ENCODE measurements around the gene HAUS1. TPM values are rescaled to one million over a fixed set of nuclear protein-coding genes. Genes with fewer than 3 reads are reported as not detected.

HAUS1 gene
- total and polyA plus RNA-seq, 2 experiments from 2014 or later = 163 to 216 TPM

DNA sequence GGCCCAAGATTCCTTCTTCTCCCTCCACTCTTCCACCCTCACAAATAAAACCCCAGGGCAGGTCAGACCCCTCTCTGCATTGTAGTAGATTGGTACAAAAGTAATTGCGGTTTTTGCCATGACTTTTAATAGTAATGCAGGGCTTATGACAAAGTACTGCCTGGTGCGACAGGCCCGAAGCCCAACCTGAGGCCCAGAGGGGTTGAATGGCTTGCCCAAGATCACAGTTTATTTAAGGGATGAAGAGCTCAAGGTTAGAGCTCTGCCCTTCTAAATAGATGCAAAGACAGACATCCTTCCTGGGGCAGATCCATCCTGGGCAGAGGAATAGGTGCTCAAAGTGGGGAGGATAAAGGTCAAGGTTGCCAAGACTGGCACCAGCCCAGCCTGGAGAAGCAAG, 31.2 kb upstream of the HAUS1 start:
- ATAC-seq (no peak), DNase-seq (ENCODE audit: low spot score) (no peak)
- H3K9me2 ChIP-seq (ENCODE audit: insufficient read depth) = no peaks in the 10 kb centered on the region
- peaks cover 8% of the 10 kb centered on the region; the same call in 2 of the 3 replicates for H3K36me3 Mint-ChIP-seq (ENCODE audit: low read depth)
- H3K27me3 ChIP-seq (ENCODE audit: insufficient read depth) = peaks cover 39% of the 10 kb centered on the region
- H3K27ac ChIP-seq (ENCODE audit: low read depth) = no peak overlapping the region
- H3K27me3 Mint-ChIP-seq (ENCODE audit: insufficient read depth, low read depth, poor library complexity) = peaks cover 32% of the 10 kb centered on the region
- no peak overlapping the region for H3K27ac Mint-ChIP-seq
- H3K36me3 ChIP-seq (ENCODE audit: insufficient read depth) = 0 out of 2 replicates have a peak, but pooled peaks cover 6% of the 10 kb centered on the region
- peak overlapping the region; percentile 88 for H3K4me2 ChIP-seq
- H3K4me1 ChIP-seq (ENCODE audit: insufficient read depth) = no peaks in the 10 kb centered on the region
- no peak overlapping the region for H2AFZ ChIP-seq
- peaks cover 15% of the 10 kb centered on the region for H4K20me1 ChIP-seq (replicated peaks; ENCODE audit: insufficient read depth)
- H3K4me1 Mint-ChIP-seq = peaks cover 2% of the 10 kb centered on the region; the same call in 2 of the 3 replicates
- H3F3A ChIP-seq (replicated peaks; ENCODE audit: low read depth) = peaks cover 10% of the 10 kb centered on the region; the same call in 1 of the 2 replicates
- TF ChIP-seq ZNF331 (CRISPR knock-in tag; IDR thresholded peaks at IDR 0.05; ENCODE audit: low read depth) (no peak), STAT1 (IDR thresholded peaks at IDR 0.05; ENCODE audit: unreplicated experiment) (no peak), ZNF114 (CRISPR knock-in tag; IDR thresholded peaks at IDR 0.05) (no peak), NANOG (IDR thresholded peaks at IDR 0.05; ENCODE audit: borderline replicate concordance) (no peak), CREB1 (CRISPR knock-in tag; IDR thresholded peaks at IDR 0.05; ENCODE audit: low read depth) (no peak), JUNB (IDR thresholded peaks at IDR 0.05; ENCODE audit: unreplicated experiment) (no peak), EZH2 (IDR thresholded peaks at IDR 0.05; ENCODE audit: low read depth, unreplicated experiment) (no peak), EZH2phosphoT487 (IDR thresholded peaks at IDR 0.05; ENCODE audit: unreplicated experiment) (no peak), POLR2AphosphoS5 (IDR thresholded peaks at IDR 0.05; ENCODE audit: low read depth) (no peak)
- TF ChIP-seq, protein P1, sequence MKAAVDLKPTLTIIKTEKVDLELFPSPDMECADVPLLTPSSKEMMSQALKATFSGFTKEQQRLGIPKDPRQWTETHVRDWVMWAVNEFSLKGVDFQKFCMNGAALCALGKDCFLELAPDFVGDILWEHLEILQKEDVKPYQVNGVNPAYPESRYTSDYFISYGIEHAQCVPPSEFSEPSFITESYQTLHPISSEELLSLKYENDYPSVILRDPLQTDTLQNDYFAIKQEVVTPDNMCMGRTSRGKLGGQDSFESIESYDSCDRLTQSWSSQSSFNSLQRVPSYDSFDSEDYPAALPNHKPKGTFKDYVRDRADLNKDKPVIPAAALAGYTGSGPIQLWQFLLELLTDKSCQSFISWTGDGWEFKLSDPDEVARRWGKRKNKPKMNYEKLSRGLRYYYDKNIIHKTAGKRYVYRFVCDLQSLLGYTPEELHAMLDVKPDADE (IDR thresholded peaks at IDR 0.05) = no peak
- TF ChIP-seq, protein P2, sequence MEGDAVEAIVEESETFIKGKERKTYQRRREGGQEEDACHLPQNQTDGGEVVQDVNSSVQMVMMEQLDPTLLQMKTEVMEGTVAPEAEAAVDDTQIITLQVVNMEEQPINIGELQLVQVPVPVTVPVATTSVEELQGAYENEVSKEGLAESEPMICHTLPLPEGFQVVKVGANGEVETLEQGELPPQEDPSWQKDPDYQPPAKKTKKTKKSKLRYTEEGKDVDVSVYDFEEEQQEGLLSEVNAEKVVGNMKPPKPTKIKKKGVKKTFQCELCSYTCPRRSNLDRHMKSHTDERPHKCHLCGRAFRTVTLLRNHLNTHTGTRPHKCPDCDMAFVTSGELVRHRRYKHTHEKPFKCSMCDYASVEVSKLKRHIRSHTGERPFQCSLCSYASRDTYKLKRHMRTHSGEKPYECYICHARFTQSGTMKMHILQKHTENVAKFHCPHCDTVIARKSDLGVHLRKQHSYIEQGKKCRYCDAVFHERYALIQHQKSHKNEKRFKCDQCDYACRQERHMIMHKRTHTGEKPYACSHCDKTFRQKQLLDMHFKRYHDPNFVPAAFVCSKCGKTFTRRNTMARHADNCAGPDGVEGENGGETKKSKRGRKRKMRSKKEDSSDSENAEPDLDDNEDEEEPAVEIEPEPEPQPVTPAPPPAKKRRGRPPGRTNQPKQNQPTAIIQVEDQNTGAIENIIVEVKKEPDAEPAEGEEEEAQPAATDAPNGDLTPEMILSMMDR (conservative IDR thresholded peaks at IDR 0.05; ENCODE audit: low read depth in 2 of 2) = no peak
- TF ChIP-seq, protein P3, sequence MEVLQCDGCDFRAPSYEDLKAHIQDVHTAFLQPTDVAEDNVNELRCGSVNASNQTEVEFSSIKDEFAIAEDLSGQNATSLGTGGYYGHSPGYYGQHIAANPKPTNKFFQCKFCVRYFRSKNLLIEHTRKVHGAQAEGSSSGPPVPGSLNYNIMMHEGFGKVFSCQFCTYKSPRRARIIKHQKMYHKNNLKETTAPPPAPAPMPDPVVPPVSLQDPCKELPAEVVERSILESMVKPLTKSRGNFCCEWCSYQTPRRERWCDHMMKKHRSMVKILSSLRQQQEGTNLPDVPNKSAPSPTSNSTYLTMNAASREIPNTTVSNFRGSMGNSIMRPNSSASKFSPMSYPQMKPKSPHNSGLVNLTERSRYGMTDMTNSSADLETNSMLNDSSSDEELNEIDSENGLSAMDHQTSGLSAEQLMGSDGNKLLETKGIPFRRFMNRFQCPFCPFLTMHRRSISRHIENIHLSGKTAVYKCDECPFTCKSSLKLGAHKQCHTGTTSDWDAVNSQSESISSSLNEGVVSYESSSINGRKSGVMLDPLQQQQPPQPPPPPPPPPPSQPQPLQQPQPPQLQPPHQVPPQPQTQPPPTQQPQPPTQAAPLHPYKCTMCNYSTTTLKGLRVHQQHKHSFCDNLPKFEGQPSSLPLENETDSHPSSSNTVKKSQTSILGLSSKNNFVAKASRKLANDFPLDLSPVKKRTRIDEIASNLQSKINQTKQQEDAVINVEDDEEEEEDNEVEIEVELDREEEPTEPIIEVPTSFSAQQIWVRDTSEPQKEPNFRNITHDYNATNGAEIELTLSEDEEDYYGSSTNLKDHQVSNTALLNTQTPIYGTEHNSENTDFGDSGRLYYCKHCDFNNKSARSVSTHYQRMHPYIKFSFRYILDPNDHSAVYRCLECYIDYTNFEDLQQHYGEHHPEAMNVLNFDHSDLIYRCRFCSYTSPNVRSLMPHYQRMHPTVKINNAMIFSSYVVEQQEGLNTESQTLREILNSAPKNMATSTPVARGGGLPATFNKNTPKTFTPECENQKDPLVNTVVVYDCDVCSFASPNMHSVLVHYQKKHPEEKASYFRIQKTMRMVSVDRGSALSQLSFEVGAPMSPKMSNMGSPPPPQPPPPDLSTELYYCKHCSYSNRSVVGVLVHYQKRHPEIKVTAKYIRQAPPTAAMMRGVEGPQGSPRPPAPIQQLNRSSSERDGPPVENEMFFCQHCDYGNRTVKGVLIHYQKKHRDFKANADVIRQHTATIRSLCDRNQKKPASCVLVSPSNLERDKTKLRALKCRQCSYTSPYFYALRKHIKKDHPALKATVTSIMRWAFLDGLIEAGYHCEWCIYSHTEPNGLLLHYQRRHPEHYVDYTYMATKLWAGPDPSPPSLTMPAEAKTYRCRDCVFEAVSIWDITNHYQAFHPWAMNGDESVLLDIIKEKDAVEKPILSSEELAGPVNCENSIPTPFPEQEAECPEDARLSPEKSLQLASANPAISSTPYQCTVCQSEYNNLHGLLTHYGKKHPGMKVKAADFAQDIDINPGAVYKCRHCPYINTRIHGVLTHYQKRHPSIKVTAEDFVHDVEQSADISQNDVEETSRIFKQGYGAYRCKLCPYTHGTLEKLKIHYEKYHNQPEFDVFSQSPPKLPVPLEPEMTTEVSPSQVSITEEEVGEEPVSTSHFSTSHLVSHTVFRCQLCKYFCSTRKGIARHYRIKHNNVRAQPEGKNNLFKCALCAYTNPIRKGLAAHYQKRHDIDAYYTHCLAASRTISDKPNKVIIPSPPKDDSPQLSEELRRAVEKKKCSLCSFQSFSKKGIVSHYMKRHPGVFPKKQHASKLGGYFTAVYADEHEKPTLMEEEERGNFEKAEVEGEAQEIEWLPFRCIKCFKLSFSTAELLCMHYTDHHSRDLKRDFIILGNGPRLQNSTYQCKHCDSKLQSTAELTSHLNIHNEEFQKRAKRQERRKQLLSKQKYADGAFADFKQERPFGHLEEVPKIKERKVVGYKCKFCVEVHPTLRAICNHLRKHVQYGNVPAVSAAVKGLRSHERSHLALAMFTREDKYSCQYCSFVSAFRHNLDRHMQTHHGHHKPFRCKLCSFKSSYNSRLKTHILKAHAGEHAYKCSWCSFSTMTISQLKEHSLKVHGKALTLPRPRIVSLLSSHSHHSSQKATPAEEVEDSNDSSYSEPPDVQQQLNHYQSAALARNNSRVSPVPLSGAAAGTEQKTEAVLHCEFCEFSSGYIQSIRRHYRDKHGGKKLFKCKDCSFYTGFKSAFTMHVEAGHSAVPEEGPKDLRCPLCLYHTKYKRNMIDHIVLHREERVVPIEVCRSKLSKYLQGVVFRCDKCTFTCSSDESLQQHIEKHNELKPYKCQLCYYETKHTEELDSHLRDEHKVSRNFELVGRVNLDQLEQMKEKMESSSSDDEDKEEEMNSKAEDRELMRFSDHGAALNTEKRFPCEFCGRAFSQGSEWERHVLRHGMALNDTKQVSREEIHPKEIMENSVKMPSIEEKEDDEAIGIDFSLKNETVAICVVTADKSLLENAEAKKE (CRISPR knock-in tag; IDR thresholded peaks at IDR 0.05) = no peak
- TF ChIP-seq, protein P4, sequence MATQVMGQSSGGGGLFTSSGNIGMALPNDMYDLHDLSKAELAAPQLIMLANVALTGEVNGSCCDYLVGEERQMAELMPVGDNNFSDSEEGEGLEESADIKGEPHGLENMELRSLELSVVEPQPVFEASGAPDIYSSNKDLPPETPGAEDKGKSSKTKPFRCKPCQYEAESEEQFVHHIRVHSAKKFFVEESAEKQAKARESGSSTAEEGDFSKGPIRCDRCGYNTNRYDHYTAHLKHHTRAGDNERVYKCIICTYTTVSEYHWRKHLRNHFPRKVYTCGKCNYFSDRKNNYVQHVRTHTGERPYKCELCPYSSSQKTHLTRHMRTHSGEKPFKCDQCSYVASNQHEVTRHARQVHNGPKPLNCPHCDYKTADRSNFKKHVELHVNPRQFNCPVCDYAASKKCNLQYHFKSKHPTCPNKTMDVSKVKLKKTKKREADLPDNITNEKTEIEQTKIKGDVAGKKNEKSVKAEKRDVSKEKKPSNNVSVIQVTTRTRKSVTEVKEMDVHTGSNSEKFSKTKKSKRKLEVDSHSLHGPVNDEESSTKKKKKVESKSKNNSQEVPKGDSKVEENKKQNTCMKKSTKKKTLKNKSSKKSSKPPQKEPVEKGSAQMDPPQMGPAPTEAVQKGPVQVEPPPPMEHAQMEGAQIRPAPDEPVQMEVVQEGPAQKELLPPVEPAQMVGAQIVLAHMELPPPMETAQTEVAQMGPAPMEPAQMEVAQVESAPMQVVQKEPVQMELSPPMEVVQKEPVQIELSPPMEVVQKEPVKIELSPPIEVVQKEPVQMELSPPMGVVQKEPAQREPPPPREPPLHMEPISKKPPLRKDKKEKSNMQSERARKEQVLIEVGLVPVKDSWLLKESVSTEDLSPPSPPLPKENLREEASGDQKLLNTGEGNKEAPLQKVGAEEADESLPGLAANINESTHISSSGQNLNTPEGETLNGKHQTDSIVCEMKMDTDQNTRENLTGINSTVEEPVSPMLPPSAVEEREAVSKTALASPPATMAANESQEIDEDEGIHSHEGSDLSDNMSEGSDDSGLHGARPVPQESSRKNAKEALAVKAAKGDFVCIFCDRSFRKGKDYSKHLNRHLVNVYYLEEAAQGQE (IDR thresholded peaks at IDR 0.05; ENCODE audit: unreplicated experiment) = no peak
- peak overlapping the region; percentile 77 for H3K4me3 Mint-ChIP-seq
- no peaks in the 10 kb centered on the region for H3K79me2 ChIP-seq (replicated peaks; ENCODE audit: insufficient read depth)
- H3K9me3 Mint-ChIP-seq = no peaks in the 10 kb centered on the region
- peak overlapping the region; percentile 81; the same call in 1 of the 2 replicates for H3K4me3 ChIP-seq

Data from GM23338 (cell line).